MCF 10A (cell line): Measurements from ENCODE around the gene PEX19. TPM values are rescaled to one million over a fixed set of nuclear protein-coding genes. Genes with fewer than 3 reads are reported as not detected.

Experiments used
- BruUV-seq: library from RNA; stranded (reverse); fragments of 400-500 nt; replicated peaks from 2 replicates; lab custom pipeline; 2021; lab: Mats Ljungman, UMichigan
- CTCF ChIA-PET: fragments of 300-600 bp; sonication (Branson Sonifier 250); formaldehyde crosslinking; extraction: SDS; loops from one replicate; lab custom pipeline; 2021; ENCODE audit warnings: antibody characterized with exemption, inconsistent platforms; lab: Yijun Ruan, JAX
- POLR2A ChIA-PET: fragments of 300-600, 350-650 bp; sonication (Branson Sonifier 250); formaldehyde crosslinking; extraction: SDS; loops from one replicate; lab custom pipeline; 2020; ENCODE audit warnings: antibody characterized with exemption, inconsistent platforms; lab: Yijun Ruan, JAX
- DNase-seq: peaks from one replicate; pipeline ENCODE4 v3.0.0-alpha.2; 2018; ENCODE audit not compliant: unreplicated experiment
- H3K27ac Mint-ChIP-seq: one replicate; pipeline ENCODE4 v1.8.0; 2022; ENCODE audit warnings: mild to moderate bottlenecking, low read depth, mixed read lengths; ENCODE audit not compliant: unreplicated experiment
- H3K27me3 Mint-ChIP-seq: one replicate; pipeline ENCODE4 v1.8.0; 2022; ENCODE audit warnings: mixed read lengths; ENCODE audit not compliant: insufficient read depth, unreplicated experiment
- H3K36me3 Mint-ChIP-seq: one replicate; pipeline ENCODE4 v1.8.0; 2022; ENCODE audit warnings: mild to moderate bottlenecking, moderate library complexity, mixed read lengths; ENCODE audit not compliant: insufficient read depth, unreplicated experiment
- H3K4me1 Mint-ChIP-seq: one replicate; pipeline ENCODE4 v1.8.0; 2022; ENCODE audit warnings: mixed read lengths; ENCODE audit not compliant: insufficient read depth, unreplicated experiment
- H3K4me3 Mint-ChIP-seq: one replicate; pipeline ENCODE4 v1.8.0; 2022; ENCODE audit warnings: mild to moderate bottlenecking, moderate library complexity, mixed read lengths; ENCODE audit not compliant: unreplicated experiment
- H3K9me3 Mint-ChIP-seq: one replicate; pipeline ENCODE4 v1.8.0; 2022; ENCODE audit warnings: mixed read lengths; ENCODE audit not compliant: unreplicated experiment
- CTCF ChIP-seq: fragments of 200-600 bp; IDR thresholded peaks from one replicate; pipeline ENCODE4 v1.8.0; 2022; ENCODE audit warnings: antibody characterized with exemption, mild to moderate bottlenecking; ENCODE audit not compliant: unreplicated experiment
- intact Hi-C: fragments of 100-400 bp; cut with micrococcal nuclease; formaldehyde crosslinking; loops from 2 replicates; pipeline ENCODE4 v1.14.1; 2022
- total RNA-seq: library from RNA; stranded (reverse); gene quantifications from 2 replicates; pipeline ENCODE4 v1.2.3, GENCODE V29; 2022

The PEX19 gene
- total RNA-seq, 1 experiment from 2014 or later = 61.2 TPM

DNA sequence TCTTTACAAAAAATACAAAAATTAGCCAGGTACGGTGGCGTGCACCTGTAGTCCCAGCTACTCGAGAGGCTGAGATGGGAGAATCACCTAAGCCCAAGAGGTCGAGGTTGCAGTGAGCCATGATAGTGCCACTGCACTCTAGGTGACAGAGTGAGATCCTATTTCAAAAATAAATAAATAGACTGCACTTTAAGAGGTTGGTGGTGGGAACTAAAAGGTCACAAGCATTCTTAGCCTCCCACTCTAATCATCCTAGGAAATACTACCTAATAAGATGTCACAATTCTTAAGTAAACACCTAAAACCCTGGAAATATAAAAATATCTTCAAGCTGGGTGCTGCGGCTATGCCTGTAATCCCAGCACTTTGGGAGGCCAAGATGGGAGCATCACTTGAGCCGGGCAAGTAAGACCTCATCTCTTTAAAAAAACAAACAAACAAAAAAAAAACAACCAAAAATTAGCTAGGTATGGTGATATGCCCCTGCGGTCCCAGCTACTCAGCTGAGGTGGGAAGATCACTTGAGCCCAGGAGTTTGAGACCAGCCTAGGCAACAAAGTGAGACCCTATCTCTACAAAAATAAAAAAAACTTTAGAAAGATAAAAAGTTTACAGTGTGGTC is 26.6 kb downstream of the PEX19 start:
- Mint-ChIP-seq H3K4me3 (no peak overlapping the region), H3K36me3 (peaks cover 66% of the 10 kb centered on the region), H3K27ac (no peak overlapping the region), H3K4me1 (peaks cover 33% of the 10 kb centered on the region), H3K9me3 (no peaks in the 10 kb centered on the region), H3K27me3 (no peaks in the 10 kb centered on the region)
- ChIA-PET CTCF (interaction anchor here (0.7 to 12.2 kb wide), 10 partner anchors 9 to 333 kb away, joined by 3 to 133 read pairs (median 4); partner anchors contain the start of gene TAGLN2), POLR2A (interaction anchor here (0.6 to 9.8 kb wide), 8 partner anchors 15 to 226 kb away, joined by 3 to 247 read pairs (median 6); partner anchors contain the start of genes PEA15, PEX19 and PIGM)
- no peak for TF ChIP-seq CTCF
- no TSS peak for BruUV-seq
- intact Hi-C loops = no loop called here
- no peak for DNase-seq

GRCh38 chr1:160257411-160258015 is 27.4 kb downstream of the PEX19 start:
- BruUV-seq = no TSS peak
- no peak overlapping the region for H3K27ac Mint-ChIP-seq
- TF ChIP-seq CTCF = no peak
- ChIA-PET CTCF (interaction anchor here (0.6 to 12.2 kb wide), 17 partner anchors 8 to 968 kb away, joined by 3 to 133 read pairs (median 5); partner anchors contain the start of gene TOMM40L), POLR2A (interaction anchor here (0.6 to 2.3 kb wide), 17 partner anchors 20 to 1242 kb away, joined by 3 to 28 read pairs (median 3); partner anchors contain the start of genes PEA15 and PEX19)
- H3K4me1 Mint-ChIP-seq = peaks cover 35% of the 10 kb centered on the region
- peaks cover 72% of the 10 kb centered on the region for H3K36me3 Mint-ChIP-seq
- no peak overlapping the region for H3K4me3 Mint-ChIP-seq
- H3K27me3 Mint-ChIP-seq = no peaks in the 10 kb centered on the region
- intact Hi-C loops = no loop called here
- DNase-seq = no peak
- H3K9me3 Mint-ChIP-seq = no peaks in the 10 kb centered on the region

- Mint-ChIP-seq H3K4me1 (peaks cover 45% of the 10 kb centered on the region), H3K9me3 (no peaks in the 10 kb centered on the region), H3K27me3 (no peaks in the 10 kb centered on the region), H3K4me3 (no peak overlapping the region), H3K36me3 (peaks cover 72% of the 10 kb centered on the region), H3K27ac (no peak overlapping the region)
- POLR2A ChIA-PET = interaction anchor here (0.6 to 2.3 kb wide), 13 partner anchors 21 to 339 kb away, joined by 3 to 28 read pairs (median 4); partner anchors contain the start of genes PEA15 and PEX19
- CTCF ChIA-PET = interaction anchor here (0.6 to 12.2 kb wide), 15 partner anchors 9 to 969 kb away, joined by 3 to 133 read pairs (median 4); partner anchors contain the start of genes PEA15 and TOMM40L
- BruUV-seq = no TSS peak
- intact Hi-C loops = no loop called here
- no peak for TF ChIP-seq CTCF
- peak; percentile 84 for DNase-seq
Observed at GRCh38 chr1:160256396-160257046, 28.4 kb downstream of the PEX19 start.
